ENCODE measurements around the gene B4GALT6. TPM values are rescaled to one million over a fixed set of nuclear protein-coding genes. Genes with fewer than 3 reads are reported as not detected.

Gene B4GALT6
- total RNA-seq, 1 donor from 2014 or later, result 3.8 TPM

DNA sequence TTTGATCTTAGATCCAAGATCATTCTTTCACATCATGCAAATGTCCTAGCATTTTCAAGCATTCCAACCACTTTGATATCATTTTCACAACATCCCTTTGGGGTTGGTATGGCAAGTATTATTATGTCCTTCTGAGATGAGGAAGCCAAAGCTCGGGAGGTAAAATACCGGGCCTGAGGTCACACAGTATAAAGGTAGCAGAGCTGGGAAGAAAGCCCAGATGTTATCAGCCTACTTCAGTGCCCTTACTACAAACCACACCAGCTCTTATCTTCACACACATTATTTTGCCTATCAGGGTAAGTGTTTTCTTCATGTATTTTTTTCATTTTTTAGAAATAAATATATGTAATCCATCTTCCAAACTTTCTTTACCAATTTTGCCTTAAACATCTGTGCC, 4.2 kb upstream of the B4GALT6 start:
- Mint-ChIP-seq H3K4me1 (peaks cover 16% of the 10 kb centered on the region), H3K36me3 (ENCODE audit: low read depth) (peaks cover 3% of the 10 kb centered on the region), H3K27ac (no peak overlapping the region), H3K27me3 (peaks cover 13% of the 10 kb centered on the region), H3K4me3 (no peak overlapping the region), H3K9me3 (no peaks in the 10 kb centered on the region)
- CTCF ChIA-PET, result interaction anchor here (1.9 kb wide), 1 partner anchor 34 kb away, joined by 6 read pairs; no protein-coding TSS in a partner anchor
- no peak for DNase-seq
- intact Hi-C loops (cut with micrococcal nuclease), result loop anchor here (10.0 kb wide), 1 partner anchor 126 kb away; no protein-coding TSS in a partner anchor
- POLR2A ChIA-PET, result no interaction called here
- TF ChIP-seq, protein P1, sequence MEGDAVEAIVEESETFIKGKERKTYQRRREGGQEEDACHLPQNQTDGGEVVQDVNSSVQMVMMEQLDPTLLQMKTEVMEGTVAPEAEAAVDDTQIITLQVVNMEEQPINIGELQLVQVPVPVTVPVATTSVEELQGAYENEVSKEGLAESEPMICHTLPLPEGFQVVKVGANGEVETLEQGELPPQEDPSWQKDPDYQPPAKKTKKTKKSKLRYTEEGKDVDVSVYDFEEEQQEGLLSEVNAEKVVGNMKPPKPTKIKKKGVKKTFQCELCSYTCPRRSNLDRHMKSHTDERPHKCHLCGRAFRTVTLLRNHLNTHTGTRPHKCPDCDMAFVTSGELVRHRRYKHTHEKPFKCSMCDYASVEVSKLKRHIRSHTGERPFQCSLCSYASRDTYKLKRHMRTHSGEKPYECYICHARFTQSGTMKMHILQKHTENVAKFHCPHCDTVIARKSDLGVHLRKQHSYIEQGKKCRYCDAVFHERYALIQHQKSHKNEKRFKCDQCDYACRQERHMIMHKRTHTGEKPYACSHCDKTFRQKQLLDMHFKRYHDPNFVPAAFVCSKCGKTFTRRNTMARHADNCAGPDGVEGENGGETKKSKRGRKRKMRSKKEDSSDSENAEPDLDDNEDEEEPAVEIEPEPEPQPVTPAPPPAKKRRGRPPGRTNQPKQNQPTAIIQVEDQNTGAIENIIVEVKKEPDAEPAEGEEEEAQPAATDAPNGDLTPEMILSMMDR (IDR thresholded peaks at IDR 0.05), result no peak
- no peak for ATAC-seq (ENCODE audit: low read depth)

DNA sequence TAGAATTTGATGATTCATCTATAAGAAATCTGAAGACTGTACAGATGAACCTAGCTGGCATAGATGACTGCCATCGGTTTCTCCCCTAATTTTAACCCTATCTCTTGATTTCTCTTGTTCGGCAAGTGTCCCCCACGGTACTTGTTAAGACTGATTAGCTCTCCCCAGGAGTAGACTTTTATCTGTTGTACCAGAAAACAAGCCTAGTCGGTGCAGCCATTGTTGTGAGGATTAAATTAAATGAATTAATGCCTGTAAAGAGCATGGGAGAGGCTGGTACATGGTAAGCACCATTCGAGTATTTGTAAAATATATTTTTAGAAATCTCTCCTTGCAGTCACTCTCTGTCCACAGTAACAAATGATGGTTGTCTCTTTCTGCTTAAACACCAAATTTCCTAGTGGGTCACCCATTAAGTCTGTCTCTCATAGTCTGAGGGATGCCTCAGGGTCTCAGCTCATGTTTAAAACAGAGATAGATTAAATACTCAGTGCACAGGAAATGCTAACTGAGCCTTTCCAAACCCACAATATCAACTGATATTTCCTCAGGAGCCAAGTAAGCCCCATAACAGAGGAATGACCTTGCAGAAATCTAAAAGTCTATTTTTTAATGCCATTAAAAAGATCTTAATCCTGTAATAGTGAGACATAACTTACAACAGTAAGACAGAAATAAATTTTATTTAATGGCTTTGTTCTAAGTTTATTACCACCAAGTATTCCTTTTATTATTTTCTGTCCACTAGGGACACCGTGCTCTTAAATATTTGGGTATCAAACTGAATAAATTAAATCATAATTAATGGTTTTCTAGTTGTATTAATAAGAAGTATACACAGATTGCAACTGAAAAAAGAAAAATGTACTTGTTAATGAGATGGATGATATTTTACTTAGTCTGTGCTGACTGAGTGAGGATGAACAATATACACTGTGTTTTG, 2.9 kb upstream of the B4GALT6 start:
- ChIA-PET POLR2A (no interaction called here), CTCF (interaction anchor here (0.9 kb wide), 1 partner anchor 10 kb away, joined by 3 read pairs; no protein-coding TSS in a partner anchor)
- Mint-ChIP-seq H3K27me3 (peaks cover 17% of the 10 kb centered on the region), H3K27ac (no peak overlapping the region), H3K36me3 (ENCODE audit: low read depth) (peaks cover 3% of the 10 kb centered on the region), H3K9me3 (no peaks in the 10 kb centered on the region), H3K4me1 (peaks cover 17% of the 10 kb centered on the region), H3K4me3 (no peak overlapping the region)
- TF ChIP-seq, protein P1 (IDR thresholded peaks at IDR 0.05), result no peak
- ATAC-seq (ENCODE audit: low read depth) (no peak), DNase-seq (no peak)
- intact Hi-C loops (cut with micrococcal nuclease), result loop anchor here (10.0 kb wide), 1 partner anchor 128 kb away; no protein-coding TSS in a partner anchor

DNA sequence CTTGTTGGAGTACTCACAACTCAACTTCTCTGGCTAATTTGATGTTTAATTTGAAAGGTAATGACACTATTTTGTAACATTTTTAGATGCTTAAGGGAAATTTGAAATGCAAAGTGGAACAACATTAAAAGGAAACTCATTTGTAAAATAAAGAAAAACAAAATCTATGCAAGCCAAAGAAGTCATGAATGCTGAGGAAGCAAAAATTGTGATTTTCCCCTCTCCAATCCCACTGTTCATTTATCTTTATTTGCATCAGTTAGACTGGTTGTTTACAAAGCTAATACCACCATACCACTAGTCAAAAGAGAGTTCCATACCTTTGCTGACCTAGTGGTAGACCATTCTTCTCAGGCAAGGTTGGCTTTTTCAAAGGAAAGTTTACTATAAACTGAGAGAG, 2.2 kb upstream of the B4GALT6 start:
- no peak overlapping the region for H3K27ac Mint-ChIP-seq
- intact Hi-C loops (cut with micrococcal nuclease), result loop anchor here (10.0 kb wide), 1 partner anchor 128 kb away; no protein-coding TSS in a partner anchor

DNA sequence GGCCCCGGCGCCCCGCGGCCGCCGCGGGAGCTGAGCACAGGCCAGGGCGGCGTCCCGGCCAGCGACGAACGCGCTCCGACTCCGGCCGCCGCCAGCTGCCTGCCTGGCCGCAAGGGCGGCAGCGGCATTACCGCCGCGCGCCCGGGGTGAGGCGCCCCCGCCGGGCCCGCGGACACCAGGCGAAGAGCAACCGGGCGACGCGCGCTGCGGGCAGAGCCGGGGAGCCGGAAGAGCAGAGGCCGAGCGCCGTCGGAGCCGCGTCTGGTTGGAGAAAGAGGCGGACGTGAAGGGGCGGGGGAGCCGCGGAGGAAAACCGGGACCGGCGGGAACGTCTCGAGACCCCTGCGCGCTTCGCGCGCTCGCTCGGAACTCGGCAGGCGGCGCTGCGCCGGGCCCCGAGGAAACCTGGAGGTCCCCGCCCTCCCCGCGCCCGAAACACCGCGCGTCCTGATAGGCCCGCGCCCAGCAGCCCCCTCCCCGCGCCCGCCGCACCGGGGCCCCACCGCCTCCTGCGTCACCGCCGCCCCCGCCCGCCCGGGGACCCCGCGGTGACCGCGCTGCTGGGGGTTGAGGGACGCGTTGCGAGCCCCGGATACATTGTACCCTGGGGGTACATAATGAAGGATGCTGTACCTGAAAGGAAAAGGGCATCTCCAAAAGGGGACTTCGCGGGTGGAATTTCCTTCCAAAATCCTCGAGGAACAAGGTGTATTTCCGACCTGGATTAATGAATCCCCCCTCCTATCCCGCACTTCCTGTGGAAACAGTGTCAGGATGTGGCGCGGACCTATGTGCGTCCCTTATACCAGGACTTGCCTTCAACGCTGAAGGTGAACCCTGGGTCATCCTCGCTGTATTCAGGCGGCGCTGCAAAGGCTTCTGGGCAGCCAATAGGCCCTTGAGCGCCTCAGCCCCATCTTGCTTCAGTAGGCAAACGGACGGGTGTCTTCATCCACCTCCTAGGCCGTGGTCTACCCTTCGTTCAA, 1.0 kb upstream of the B4GALT6 start:
- ChIA-PET CTCF (interaction anchor here (0.6 to 1.0 kb wide), 3 partner anchors 21 to 129 kb away, joined by 3 read pairs; no protein-coding TSS in a partner anchor), POLR2A (interaction anchor here (1.1 kb wide), 1 partner anchor 29 kb away, joined by 3 read pairs; no protein-coding TSS in a partner anchor)
- DNase-seq, result peak; percentile 56
- H3K27me3 Mint-ChIP-seq, result peaks cover 21% of the 10 kb centered on the region
- H3K27ac Mint-ChIP-seq, result peak overlapping the region; percentile 56
- no peaks in the 10 kb centered on the region for H3K9me3 Mint-ChIP-seq
- intact Hi-C loops (cut with micrococcal nuclease), result loop anchor here (1.0 to 10.0 kb wide), 4 partner anchors 27 to 407 kb away; partner anchors contain the start of gene TRAPPC8
- peak; percentile 80 for ATAC-seq (ENCODE audit: low read depth)
- TF ChIP-seq, protein P1 (IDR thresholded peaks at IDR 0.05), result no peak
- H3K4me1 Mint-ChIP-seq, result peaks cover 17% of the 10 kb centered on the region
- peaks cover 3% of the 10 kb centered on the region for H3K36me3 Mint-ChIP-seq (ENCODE audit: low read depth)
- peak overlapping the region; percentile 82 for H3K4me3 Mint-ChIP-seq

More for the DNA sequence above, 2.2 kb upstream of the B4GALT6 start:
- ChIA-PET CTCF (interaction anchor here (0.9 kb wide), 1 partner anchor 10 kb away, joined by 3 read pairs; no protein-coding TSS in a partner anchor), POLR2A (no interaction called here)
- H3K36me3 Mint-ChIP-seq (ENCODE audit: low read depth), result peaks cover 3% of the 10 kb centered on the region
- H3K9me3 Mint-ChIP-seq, result no peaks in the 10 kb centered on the region
- H3K27me3 Mint-ChIP-seq, result peaks cover 17% of the 10 kb centered on the region
- peaks cover 17% of the 10 kb centered on the region for H3K4me1 Mint-ChIP-seq
- ATAC-seq (ENCODE audit: low read depth), result no peak
- H3K4me3 Mint-ChIP-seq, result peak overlapping the region; percentile 11
- no peak for DNase-seq
- TF ChIP-seq, protein P1 (IDR thresholded peaks at IDR 0.05), result no peak

Measured in activated B cell treated with CpG ODN at 0.5 μM for 24 hours (primary cell).